ENCODE measurements around the gene DTD2.
A peak's percentile ranks its signal among the peaks of the same experiment; 100 is the strongest.
"Not testable (repeated sequence)": the region's sequence is repeated elsewhere in the genome, so short reads cannot be mapped to it uniquely, and the experiment has no call there.

Gene DTD2

GRCh38 chr14:31456841-31457664 lies at the start of gene DTD2:
TSS of gene DTD2 (minus strand) at chr14:31457506. CDS start at chr14:31457393, 113 bp downstream.
- DNase-seq = peak; percentile 89

- no peak for DNase-seq
Observed at GRCh38 chr14:31505411-31505810, 48.1 kb upstream of the DTD2 start.

DNA sequence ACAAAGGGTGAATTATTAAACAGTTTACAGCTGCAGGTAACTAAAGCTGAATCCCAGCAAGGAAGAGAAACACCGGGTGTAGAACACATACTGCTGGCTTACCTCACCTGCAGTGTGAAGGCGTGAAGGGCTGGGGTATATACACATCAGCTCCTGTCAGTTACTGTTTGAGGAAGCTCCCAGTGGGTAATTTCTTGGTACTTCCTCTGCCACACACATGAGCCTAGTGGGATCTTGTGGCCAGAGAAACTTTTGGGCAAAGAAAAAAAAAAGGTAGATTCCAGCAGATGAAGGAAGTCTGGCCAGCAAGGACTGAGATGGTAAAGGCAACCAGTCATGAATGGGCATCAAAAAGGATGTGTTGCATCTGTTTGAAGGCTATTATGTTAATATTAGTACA lies 44.6 kb upstream of the DTD2 start:
- DNase-seq = no peak

DNA sequence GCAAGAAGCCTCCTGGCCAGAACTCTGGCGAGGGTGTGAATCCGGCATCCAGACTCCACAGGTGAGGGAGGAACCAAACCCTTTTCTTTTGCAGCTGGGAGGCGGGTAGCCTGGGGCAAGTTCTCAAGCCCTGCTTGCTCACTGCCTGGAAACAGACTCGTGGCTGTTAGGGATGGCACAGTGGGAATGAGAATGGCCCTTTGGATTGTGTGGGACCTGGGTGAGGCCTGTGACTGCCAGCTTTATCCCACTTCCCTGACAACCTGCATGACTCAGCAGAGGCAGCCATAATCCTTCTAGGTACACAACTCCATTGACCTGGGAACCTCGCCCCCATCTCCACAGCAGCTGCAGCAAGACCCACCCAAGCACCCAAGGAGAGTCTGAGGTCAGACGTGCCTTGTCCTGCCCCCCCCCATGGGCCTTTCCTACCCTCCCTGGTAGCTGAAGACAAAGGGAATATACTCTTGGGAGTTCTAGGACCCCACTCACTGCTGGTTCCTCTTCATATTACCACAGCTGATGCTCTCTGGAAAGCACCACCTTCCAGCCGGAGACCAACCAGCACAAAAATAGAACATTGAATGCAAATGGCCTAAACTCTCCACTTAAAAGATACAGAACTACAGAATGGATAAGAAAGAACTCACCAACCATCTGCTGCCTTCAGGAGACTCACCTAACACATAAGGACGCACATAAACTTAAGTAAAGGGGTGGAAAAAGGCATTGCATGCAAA lies 35.6 kb upstream of the DTD2 start:
- no peak for DNase-seq

DNA sequence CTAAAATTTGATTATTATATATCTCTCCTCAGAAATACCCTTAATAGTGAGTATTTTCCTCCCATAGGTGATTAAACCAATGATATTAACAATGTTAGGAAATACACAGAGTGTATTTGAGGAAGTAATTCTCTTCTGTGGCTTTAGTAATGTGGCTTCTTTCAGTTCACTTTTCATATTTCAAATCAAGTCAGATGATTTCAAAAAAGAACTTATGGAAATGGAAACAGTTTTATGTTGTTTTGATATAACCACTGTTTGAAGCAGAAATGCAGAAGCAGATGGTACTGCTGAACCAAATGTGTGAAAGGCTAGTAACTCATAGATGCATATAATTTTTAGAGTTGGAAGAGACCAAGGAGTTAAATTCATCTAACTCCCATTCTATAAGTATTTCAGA lies 32.4 kb upstream of the DTD2 start:
- no peak for DNase-seq

- DNase-seq = no peak
Observed at GRCh38 chr14:31487886-31488285, 30.6 kb upstream of the DTD2 start, which contains the start of gene GPR33. TSS of gene GPR33 (minus strand) at chr14:31488039. CDS start at chr14:31483965, 4,074 bp downstream.

DNA sequence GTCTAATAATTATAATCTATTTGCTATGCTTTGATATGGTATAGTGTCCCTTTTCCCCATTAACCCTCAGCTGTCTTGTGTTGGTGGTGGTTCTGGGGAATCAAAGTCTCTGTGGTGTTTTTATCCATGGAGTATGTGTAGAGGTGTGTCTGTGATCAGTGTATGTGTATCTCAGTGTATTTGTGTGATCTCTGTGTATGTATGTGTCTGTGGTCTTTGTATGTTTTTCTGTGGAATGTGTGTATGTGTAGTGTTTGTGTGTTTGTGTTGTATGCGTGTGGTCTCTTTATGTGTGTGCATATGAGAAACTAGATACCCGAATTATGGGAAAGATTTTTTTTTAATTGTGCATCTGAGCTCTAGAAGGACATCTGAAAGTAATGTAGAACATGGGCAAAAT lies 29.5 kb upstream of the DTD2 start:
- DNase-seq = no peak

DNA sequence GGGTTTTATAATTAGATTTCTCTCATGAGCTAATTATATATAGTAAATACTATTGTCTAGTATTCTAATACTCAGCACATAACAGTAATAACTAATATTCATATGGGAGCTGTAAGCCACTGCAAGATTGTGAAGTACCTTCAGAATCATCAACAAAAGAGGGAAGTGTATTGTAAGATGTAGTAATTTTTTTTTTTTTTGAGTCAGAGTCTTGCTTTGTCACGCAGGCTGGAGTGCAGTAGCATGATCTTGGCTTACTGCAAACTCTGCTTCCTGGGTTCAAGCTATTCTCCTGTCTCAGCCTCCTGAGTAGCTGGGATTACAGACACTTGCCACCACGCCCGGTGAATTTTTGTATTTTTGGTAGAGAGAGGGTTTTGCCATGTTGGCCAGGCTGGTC lies 27.4 kb upstream of the DTD2 start:
- no peak for DNase-seq

GRCh38 chr14:31480156-31480555 lies 22.9 kb upstream of the DTD2 start:
- DNase-seq = no peak

DNA sequence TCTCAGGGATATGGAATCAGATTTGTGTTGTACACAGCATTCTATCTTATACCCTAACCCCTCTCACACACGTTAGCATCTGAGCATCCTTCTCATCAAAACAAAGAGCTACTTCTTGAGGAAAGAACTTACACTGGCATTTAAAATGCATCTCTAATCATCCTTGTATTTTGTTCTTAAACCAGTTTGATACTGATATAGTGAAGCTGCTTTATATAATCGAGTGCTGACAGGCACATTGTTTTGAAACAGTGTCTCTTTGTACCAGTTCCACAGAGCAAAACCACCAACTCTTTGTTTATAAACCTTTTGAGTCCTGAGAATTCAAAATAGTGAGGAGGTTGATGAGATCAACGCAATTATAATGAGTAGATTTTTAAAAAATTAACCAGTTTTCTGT lies 21.7 kb upstream of the DTD2 start:
- DNase-seq = no peak

- DNase-seq = no peak
Observed at GRCh38 chr14:31477248-31477647, 19.9 kb upstream of the DTD2 start.

GRCh38 chr14:31476131-31476866 lies 19.0 kb upstream of the DTD2 start:
- DNase-seq = no peak

GRCh38 chr14:31466554-31466953 lies 9.2 kb upstream of the DTD2 start:
- no peak for DNase-seq

- DNase-seq = no peak
Observed at GRCh38 chr14:31465111-31465510, 7.8 kb upstream of the DTD2 start.

DNA sequence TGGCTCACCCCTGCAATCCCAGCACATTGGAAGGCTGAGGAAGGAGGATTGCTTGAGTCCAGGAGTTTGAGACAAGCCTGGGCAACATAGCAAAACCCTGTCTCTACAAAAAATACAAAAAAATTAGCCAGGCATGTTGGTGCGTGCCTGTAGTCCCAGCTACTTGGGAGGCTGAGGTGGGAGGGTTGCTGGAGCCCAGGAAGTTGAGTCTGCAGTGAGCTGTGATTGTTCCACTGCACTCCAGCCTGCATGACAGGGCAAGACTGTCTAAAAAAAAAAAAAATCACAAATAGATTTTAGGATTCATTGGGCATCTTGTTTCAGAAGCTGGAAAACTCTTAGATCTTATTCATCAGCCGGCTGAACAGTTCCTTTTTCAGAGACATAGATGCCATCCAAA lies 5.1 kb upstream of the DTD2 start:
- not testable (repeated sequence) for DNase-seq

DNA sequence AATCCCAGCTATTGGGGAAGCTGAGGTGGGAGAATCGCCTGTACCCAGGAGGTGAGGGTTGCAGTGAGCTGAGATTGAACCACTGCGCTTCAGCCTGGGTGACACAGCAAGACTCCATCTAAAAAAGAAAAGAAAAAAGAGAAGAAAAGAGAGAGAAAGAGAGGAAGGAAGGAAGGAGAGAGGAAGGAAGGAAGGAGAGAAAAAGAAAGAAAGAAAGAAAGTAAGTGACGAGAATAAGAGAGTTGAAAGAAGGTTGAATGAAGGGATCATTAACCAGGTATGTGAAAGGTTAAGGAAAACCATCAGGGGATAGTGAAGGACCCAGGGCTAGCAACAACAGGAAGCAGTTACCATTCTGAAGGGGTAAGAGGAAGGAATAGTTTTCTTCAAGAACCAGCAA lies 4.2 kb upstream of the DTD2 start:
- no peak for DNase-seq

GRCh38 chr14:31457665-31458659 lies 656 bp upstream of the DTD2 start:
- DNase-seq = no peak

GRCh38 chr14:31449971-31450610 lies 7.2 kb downstream of the DTD2 start:
- no peak for DNase-seq

DNA sequence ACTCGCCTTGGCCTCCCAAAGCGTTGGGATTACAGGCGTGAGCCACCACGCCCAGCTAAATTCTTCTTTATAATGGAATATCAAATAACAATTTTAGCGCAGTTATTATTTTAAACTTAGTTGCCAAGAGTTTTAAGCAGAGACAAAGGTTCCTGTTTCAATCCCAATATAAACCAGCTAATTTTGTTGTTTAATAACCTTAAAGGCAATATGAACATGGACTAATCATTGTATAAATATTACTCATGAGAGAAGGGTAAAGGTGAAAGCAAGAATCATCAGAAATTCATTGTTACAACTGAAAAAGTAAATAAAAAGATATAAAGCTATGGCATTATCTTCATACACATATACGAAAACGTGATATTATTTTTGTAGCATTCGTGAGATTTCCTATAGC lies 8.2 kb downstream of the DTD2 start:
- no peak for DNase-seq

DNA sequence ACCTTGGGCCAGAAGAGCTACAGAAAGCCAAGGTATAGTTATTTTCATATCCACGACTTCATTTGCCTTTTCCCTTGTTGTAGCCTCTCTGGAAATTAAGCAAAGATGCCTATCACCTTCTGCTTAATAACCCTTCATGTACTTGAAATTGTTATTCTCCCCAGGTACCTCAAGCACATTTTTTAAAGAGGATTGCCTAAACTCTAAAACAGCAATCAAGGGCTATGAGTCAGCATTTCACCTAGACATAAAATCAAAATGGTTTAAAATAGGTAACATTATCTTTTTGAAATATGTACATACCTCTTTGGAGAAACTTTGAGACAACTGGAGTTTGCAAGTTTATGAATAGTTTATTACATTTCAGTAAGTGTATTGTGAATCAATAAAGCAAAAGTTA lies 11.6 kb downstream of the DTD2 start:
- DNase-seq = no peak

GRCh38 chr14:31442284-31442683 lies 15.0 kb downstream of the DTD2 start:
- DNase-seq = no peak

All from NCI-H524 treated with DMSO at 0.1 percent for 48 hours (cell line).